Mesangial cell (primary cell): Measurements from ENCODE around the gene LSM7. TPM values are rescaled to one million over a fixed set of nuclear protein-coding genes. Genes with fewer than 3 reads are reported as not detected.

Experiments
- total RNA-seq: library from RNA; depleted of rRNA; stranded (reverse); fragments of >200 nt; gene quantifications from 2 replicates; pipeline ENCODE4 v1.2.3, GENCODE V29; 2015

The LSM7 gene
- total RNA-seq = 189 and 329 TPM in 2 replicates

GRCh38 chr19:2328401-2329148 lies at the start of gene LSM7, which contains the start of gene SPPL2B:
TSS of gene LSM7 (minus strand) at chr19:2328586. CDS start at chr19:2328566, 20 bp downstream.
TSS of gene SPPL2B (plus strand) at chr19:2328684. CDS start at chr19:2328710, 26 bp downstream.

GRCh38 chr19:2359992-2360685 lies 31.8 kb upstream of the LSM7 start, which contains the start of gene TMPRSS9:
TSS of gene TMPRSS9 (plus strand) at chr19:2360265. CDS start at chr19:2389786, 29,521 bp downstream.

GRCh38 chr19:2308114-2308556 lies 20.3 kb downstream of the LSM7 start, which contains the start of gene LINGO3:
TSS of gene LINGO3 (minus strand) at chr19:2308154. CDS start at chr19:2291776, 16,378 bp downstream.

GRCh38 chr19:2282062-2282861 lies 46.1 kb downstream of the LSM7 start, which contains the start of gene PEAK3:
TSS of gene PEAK3 (minus strand) at chr19:2282175. CDS start at chr19:2280931, 1,244 bp downstream.

Other genes with a start within 250 kb of the LSM7 start
- gene MOB3A, start 232.3 kb downstream of the LSM7 start, total RNA-seq = 48.3 and 50.0 TPM in 2 replicates
- 2.1 and 4.1 TPM in 2 replicates for gene IZUMO4, start 231.7 kb downstream of the LSM7 start, total RNA-seq
- gene AP3D1, start 177.0 kb downstream of the LSM7 start, total RNA-seq = 120 and 148 TPM in 2 replicates
- gene DOT1L, start 164.7 kb downstream of the LSM7 start, total RNA-seq = 19.1 and 23.3 TPM in 2 replicates
- 94.7 and 152 TPM in 2 replicates for gene PLEKHJ1, start 92.3 kb downstream of the LSM7 start, total RNA-seq
- gene SF3A2, start 91.8 kb downstream of the LSM7 start, total RNA-seq = 83.1 and 84.6 TPM in 2 replicates
- 0.16 and 1.8 TPM in 2 replicates for gene AMH, start 79.3 kb downstream of the LSM7 start, total RNA-seq
- gene JSRP1, start 72.2 kb downstream of the LSM7 start, total RNA-seq = 0.13 and 0.16 TPM in 2 replicates
- not detected in 2 replicates for gene PEAK3, start 46.4 kb downstream of the LSM7 start, total RNA-seq
- gene LINGO3, start 20.4 kb downstream of the LSM7 start, total RNA-seq = not detected in 2 replicates
- 30.1 and 64.8 TPM in 2 replicates for gene SPPL2B, start 98 bp upstream of the LSM7 start, total RNA-seq
- gene TMPRSS9, start 31.7 kb upstream of the LSM7 start, total RNA-seq = not detected in 2 replicates
- gene TIMM13, start 99.0 kb upstream of the LSM7 start, total RNA-seq = 75.7 and 95.5 TPM in 2 replicates
- 51.6 and 184 TPM in 2 replicates for gene LMNB2, start 128.4 kb upstream of the LSM7 start, total RNA-seq
- gene GADD45B, start 147.5 kb upstream of the LSM7 start, total RNA-seq = 61.1 and 83.2 TPM in 2 replicates